GM19099 (cell line): ENCODE results near the gene SPOCK1.

Experiments used
- POLR2A ChIP-seq: IDR thresholded peaks from 3 replicates; pipeline ENCODE4 v1.6.1; 2011; ENCODE audit warnings: low read depth; ENCODE audit not compliant: insufficient read length; ENCODE audit errors: extremely low read depth

Gene SPOCK1

DNA sequence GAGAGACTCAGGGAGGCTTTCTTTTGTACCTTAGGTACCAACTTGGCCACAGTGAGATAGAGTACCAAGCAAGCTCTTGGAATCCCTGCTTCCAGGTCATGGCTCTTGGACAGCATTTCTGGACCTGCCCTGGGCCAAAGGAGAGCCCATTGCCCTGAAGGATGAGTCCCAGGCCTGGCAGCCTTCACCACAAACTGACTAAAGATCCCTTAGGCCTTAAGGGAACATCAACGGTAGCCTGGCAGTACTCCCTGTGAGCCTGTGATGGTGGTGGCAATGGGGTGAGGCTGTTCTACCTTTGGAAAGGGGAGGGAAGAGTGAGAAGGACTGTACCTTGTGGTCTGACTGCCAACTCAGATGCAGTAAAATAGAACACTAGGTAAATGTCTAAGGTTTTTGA is 334.6 kb downstream of the SPOCK1 start:
- no peak for TF ChIP-seq POLR2A

DNA sequence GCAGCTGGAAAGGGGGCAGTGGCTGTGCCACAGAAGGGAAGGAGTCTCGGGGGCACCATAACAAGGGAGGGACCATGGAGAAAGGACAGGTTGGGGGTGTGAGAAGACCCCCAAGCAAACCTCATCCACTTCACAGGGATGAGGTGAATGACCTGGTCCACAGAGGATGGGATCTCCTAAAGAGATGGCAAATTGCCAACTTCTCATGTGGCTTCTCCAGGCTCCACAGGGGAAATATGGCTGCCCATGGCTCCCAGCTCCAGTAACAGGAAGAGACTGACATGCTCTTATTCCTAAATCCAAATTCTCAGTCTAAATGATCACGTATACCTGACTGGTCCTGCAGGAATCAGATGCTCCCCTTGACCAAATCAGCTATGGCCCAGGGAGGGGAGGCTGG is 340.4 kb downstream of the SPOCK1 start:
- TF ChIP-seq POLR2A, result no peak

DNA sequence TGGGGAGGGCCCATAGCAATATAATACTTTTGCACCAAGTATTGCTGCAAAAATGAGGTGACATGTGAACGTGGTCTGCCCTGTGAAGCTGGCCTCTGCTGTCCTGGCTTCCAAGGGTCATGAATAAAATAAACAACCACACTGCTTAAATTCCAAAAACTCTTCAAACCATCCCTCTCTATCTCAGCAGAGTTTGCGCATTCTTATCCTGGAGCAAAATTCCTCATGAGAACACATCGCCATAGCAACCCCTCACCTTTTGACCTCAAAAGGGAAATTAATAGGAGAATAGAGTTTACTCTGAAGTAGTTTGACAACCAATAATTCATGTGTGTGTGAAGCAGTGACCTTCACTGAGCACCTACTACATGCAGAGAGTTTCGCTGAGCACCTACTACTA is 342.9 kb downstream of the SPOCK1 start:
- no peak for TF ChIP-seq POLR2A

DNA sequence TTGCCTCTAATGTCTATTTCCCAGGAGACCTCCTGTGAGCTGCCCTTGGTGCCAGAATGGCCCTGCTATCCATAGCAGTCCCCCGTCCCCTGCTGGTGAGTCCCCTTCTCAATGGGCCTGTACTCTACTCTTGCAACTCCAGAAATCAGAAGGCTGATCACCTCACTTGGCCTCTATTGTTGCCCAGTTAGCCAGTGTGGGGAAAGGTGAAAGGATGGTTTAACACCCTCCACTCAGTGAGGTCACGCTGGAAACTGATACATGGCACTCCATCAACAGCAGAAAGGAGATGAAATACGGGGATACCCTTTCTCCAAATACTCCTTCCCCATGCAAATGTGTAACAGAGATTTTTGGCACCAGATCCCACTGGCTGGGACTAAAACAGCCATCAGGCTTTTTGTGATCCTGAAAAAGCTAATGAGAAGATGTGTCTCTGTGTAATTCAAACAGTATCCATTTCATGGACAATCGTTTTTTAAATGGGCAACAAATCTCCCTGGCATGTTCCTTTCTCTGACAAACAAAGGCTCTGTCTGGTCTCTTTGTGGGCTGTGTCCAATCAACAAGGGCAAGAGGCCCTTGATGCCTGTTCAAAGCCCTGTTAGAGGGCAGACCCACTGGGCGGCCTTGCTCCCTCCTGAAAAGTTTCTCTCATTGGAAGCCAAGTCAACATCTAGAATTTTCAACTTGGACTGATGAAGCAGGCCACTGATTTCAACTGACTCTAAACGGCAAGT is 343.7 kb downstream of the SPOCK1 start:
- no peak for TF ChIP-seq POLR2A

DNA sequence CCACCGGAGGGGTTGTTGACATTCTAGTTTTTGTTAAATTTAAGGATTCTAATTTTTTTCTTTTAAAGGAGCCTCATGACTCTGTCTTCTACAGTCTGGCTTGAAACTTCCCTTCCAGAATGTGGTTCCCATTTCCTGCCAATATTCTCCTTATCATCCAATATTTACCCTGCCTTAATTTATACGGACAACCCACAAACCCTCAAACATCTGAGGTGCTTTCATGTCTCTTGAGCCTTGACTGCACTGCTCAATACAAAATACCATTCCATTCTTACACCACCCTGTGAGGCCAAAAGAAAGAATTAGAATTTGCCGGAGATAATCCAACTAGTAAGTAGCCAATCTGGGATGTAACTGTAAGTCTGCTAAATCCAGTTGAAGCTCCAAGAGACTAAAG is 346.5 kb downstream of the SPOCK1 start:
- TF ChIP-seq POLR2A, result no peak

DNA sequence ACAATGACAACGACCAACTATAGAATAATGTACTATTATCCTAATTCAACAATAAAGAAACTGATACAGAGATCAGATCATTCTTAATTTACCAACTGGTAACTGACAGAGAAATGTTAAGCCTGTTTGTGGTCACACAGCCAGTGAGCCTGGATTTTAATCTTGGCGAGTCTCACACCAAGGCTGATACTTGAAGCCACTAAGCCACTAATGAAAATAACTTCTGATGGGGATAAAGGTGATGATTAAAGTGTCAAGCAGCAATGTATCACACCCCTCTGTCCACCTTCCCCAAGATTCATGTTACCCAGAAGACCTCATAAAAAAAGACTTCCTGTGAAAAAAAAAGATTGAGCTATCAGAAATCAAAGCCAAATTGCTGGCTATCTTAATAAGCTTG is 350.5 kb downstream of the SPOCK1 start:
- no peak for TF ChIP-seq POLR2A

DNA sequence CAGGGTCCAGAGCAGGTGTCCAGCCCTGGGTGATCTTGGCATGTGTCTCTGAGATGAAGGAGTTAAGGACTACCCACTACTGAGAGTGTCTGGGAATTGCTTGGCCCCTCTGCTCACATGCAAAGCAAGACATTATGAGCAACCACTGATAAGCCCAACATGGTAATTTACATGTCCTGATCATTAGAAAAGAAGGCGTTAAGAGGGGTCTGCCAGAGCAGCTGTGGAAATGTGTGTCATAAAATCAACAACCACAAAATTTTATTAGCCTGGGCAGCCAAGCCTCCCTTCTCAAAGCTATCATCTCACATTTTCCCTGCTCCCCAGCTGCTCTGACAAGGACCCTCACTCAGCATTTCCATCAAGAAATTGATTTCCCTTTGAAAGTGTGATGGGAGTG is 351.0 kb downstream of the SPOCK1 start:
- no peak for TF ChIP-seq POLR2A

DNA sequence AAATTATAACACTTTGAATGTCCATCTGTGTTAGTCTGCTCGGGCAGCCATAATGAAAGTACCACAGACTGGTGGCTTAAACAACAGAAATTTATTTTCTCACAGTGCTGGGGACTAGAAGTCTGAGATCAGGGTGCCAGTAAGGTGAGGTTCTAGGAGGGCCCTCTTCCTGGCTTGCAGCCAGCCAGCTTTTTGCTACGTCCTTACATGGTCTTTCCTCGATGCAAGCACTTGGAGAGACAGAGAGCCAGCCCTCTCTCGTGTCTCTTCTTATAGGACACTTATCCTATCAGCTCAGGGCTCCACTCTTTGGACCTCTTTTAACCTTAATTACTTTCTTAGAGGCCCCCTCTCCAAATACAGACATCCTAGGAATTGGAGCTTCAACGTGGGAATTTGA is 351.8 kb downstream of the SPOCK1 start:
- no peak for TF ChIP-seq POLR2A

DNA sequence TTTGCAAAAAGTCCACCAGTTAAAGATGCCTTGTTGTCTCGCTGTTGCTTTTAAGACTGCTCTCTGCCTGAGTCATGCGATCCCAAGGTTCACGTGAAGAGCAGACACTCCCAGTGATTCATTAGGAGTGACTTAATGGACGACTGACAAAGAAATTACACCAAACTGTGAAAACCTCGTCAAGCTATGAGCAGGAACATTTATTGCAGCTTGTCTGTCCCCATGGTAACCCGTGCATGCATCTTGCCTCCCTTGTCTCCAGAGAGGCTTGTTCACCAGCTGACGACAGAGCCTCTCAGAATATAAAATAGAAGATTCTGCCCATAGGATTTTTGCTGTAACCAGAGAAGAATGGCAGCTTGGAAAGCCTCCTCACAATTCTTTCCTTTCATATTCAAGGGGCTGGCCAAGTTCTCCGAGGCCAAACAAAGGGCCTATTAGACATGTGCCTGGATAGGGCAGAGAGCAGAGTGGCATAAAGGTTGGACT is 352.7 kb downstream of the SPOCK1 start:
- TF ChIP-seq POLR2A, result no peak

DNA sequence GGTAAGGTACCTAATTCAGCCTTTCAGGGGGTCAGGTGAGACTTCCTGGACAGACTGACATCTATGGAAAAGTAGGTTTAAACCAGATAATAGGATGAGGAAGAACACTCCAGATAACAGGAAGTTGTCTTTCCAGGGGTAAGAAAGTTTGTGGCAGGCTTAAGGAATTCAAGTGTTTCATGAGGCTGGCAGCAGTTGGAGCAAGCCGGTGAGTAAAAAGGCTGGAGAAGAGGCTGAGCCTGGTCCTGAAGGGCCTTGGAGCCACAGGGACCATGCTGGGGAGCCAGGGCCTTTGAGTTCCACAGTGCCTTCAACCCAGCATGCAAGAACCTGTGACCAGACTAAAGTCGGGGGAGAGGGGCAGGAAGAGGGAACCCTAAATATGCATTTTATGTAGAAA is 353.4 kb downstream of the SPOCK1 start:
- TF ChIP-seq POLR2A, result no peak

DNA sequence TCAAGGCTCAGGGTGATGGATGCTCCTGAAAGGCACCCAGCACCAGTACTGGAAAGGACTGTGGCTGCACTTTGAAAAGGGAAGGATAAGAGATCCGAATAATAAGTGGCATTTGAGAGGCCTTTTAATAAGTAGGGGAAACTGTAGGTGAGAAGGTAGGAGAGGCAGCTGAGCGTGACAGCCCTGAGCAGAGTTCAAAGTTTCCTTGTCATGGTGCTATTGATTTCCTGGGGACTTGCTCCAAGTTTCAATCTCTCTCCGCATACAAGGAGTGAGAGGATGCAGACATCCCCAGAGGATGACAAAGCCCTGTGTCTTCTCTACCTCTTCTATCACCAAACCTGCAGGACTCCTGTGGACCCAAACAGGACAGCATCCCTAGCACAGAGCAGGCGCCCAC is 354.5 kb downstream of the SPOCK1 start:
- TF ChIP-seq POLR2A, result no peak

DNA sequence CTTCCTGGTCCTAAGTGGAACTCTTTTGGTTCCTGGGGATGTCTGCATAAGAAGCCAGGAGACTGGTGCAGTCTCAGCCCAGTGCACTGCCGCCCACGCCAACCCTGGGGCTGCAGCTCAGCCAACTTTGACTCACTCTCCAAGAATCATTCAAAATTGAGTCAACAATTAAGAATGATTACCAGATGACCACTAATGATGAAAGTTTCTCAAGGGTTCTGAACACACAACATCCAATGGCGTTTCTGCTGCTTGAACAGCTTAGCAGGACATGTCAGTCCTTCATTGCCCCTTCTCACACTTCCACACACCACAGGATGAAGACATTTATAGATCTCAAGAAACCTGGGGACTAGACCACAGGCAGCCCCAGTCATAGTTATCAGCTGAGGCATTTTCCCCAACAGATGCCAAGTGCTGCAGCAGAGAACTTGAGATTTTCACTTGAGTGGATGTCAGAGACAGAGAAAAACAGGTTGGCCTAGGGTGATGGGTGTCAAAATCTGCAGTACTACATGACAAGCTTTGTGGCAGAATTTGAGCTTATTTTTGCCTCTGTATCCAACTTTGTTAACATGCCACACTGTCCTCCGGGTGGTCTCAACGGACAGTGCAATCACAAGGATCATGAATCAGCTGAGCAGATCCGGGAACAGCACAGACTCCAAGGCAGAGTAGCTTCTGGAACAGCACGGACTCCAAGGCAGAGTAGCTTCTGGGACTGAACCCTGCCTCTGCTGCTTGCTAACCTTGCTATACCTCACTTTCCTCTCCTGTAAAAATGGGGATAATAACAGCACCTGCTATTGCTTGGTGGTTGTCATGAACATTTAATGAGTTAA is 356.1 kb downstream of the SPOCK1 start:
- no peak for TF ChIP-seq POLR2A

DNA sequence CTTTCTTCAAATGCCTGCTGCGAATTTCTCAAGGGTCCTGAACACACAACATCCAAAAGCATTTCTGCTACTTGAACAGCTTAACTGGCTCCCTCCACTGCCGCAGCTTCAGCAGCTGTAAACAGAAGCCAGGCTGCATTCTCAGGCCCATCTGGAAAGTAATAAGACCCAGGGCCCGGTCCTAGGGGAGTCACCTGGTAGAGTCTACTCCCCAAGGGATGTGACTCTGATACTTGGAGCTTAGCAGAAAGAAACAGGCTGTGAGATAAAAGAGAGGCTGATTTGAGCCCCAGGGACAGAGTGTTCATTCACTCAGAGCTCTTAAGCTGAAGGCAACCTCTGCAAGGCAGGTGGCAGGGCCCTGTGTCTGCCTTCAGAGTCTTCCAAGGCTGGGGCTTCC is 356.8 kb downstream of the SPOCK1 start:
- TF ChIP-seq POLR2A, result no peak

DNA sequence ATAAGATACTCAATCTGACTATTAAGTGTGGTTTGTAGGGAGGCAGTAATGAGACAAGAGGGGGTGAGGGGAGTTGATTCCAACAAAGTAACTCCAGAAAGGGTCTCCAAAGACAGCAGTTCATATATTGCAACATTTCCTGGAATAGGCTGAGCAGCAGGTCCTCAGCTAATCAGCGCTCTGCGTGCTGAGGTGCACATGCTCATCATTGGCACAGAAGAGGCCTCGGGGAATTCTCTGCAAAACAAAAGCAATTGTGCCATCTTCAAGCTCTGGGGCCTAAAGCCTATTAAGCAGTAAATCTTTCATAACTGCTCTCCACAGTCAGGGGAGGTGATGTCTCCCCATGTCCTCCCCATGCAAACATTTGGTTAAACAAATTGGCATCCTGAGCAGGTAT is 357.3 kb downstream of the SPOCK1 start:
- no peak for TF ChIP-seq POLR2A

DNA sequence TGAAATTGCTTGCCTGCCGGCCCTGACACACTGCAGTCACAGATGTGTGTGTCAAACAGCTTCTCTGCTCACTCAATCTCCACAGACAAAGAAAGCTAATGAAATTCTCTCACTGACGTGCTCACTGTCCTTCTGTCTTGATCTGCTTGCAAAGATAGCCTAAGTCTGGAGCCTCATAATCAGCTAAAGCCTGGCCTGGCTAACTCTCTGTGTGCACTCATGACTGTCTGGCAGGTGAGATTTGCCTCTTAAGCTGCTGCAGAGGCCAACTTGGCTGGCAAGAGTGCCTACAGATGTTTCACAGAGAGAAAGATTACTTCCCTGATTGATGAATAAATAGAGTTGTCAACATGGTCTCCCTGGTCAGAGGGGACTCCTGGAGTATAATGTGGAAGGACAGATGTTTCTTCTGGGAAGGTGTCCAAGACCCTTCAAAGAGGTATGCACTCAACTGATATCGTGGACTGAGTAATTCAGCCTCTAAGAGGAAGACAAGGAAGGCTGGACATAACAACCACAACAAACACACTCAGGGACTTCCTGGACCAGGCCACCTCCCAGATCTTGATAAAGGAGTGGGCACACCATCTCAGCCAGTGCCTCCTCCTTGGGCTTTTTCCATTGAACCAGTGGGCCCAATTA is 362.0 kb downstream of the SPOCK1 start:
- TF ChIP-seq POLR2A, result no peak
